HepG2 (cell line): Measurements from ENCODE around the gene HTR3B. TPM values are rescaled to one million over a fixed set of nuclear protein-coding genes. Genes with fewer than 3 reads are reported as not detected.

ENCODE experiments used
- ATAC-seq: fragments of 200-7000 bp; cut with Tn5 transposase; 3 replicates; pipeline ENCODE4 v1.9.1; 2020; ENCODE audit warnings: mild to moderate bottlenecking, moderate library complexity
- BruUV-seq: library from RNA; stranded (reverse); fragments of 400-500 nt; replicated peaks from 2 replicates; lab custom pipeline; 2021; lab: Mats Ljungman, UMichigan
- CTCF ChIA-PET: fragments of 300-600 bp; formaldehyde crosslinking; extraction: SDS; loops from one replicate; lab custom pipeline; 2021; ENCODE audit warnings: low total read pairs, inconsistent platforms, low intra/inter-chr PET ratio; lab: Yijun Ruan, JAX
- POLR2A ChIA-PET: fragments of 350-600 bp; sonication (Branson Sonifier 250); formaldehyde crosslinking; loops from one replicate; lab custom pipeline; 2020; ENCODE audit warnings: antibody characterized with exemption, inconsistent platforms; lab: Yijun Ruan, JAX
- DNase-seq: peaks from one replicate; pipeline ENCODE4 v3.0.0-alpha.2; 2015; ENCODE audit warnings: low spot score
- FAIRE-seq: peaks from 3 replicates; lab custom pipeline; 2011; peaks lifted over from hg19 to GRCh38; lab: Jason Lieb, UNC
- H2AFZ ChIP-seq: one replicate; pipeline ENCODE4 v1.6.1; 2011; ENCODE audit warnings: low read length, inconsistent platforms
- H3K27ac ChIP-seq: fragments of 300-600 bp; 3 replicates; pipeline ENCODE4 v1.8.0; 2011; ENCODE audit warnings: mixed run types, mild to moderate bottlenecking, mixed read lengths, low read length, inconsistent platforms; ENCODE audit not compliant: insufficient read depth; ENCODE audit errors: extremely low read length
- H3K27me3 ChIP-seq, 2 experiments: fragments of 200-600 bp in 1 of 2; 2 replicates in 1 of 2; 3 replicates in 1 of 2; pipeline versions ENCODE4 v1.6.0 to v1.8.0; 2011; ENCODE audit warnings: low read length in 2 of 2, mild to moderate bottlenecking in 2 of 2, moderate library complexity in 2 of 2, inconsistent platforms in 1 of 2; ENCODE audit not compliant: insufficient read depth in 2 of 2, control insufficient read depth in 1 of 2
- H3K36me3 ChIP-seq, 2 experiments: fragments of 200-600 bp in 1 of 2; replicated peaks in 1 of 2; 2 replicates in 1 of 2; 3 replicates in 1 of 2; pipeline versions ENCODE4 v1.5.1 to v1.8.0; 2011; ENCODE audit warnings: low read length in 2 of 2, inconsistent platforms in 1 of 2; ENCODE audit not compliant: insufficient read depth in 2 of 2, control insufficient read depth in 1 of 2
- H3K4me1 ChIP-seq: 2 replicates; pipeline ENCODE4 v1.5.1; 2012; ENCODE audit warnings: low read length, inconsistent platforms; ENCODE audit not compliant: insufficient read depth
- H3K4me2 ChIP-seq: 2 replicates; pipeline ENCODE4 v1.6.0; 2011; ENCODE audit warnings: low read depth, low read length, inconsistent platforms
- H3K4me3 ChIP-seq, 3 experiments: fragments of 200-600 bp in 1 of 3; sonication (generic), shearing (Covaris generic) in 1 of 3; replicated peaks in 1 of 3; 2 replicates each; pipeline ENCODE4 v1.5.1; 2011 to 2016; ENCODE audit warnings: low read length in 3 of 3, inconsistent platforms in 2 of 3, low read depth in 2 of 3, mild to moderate bottlenecking in 2 of 3, control low read depth in 1 of 3, mixed read lengths in 1 of 3; ENCODE audit not compliant: insufficient read depth in 1 of 3
- H3K79me2 ChIP-seq: one replicate; pipeline ENCODE4 v1.6.1; 2011; ENCODE audit warnings: low read length, inconsistent platforms; ENCODE audit not compliant: insufficient read depth
- H3K9ac ChIP-seq: 2 replicates; pipeline ENCODE4 v1.6.0; 2011; ENCODE audit warnings: mild to moderate bottlenecking, low read depth, low read length, inconsistent platforms; ENCODE audit not compliant: insufficient read depth
- H3K9me3 ChIP-seq: 2 replicates; pipeline ENCODE4 v1.5.1; 2012; ENCODE audit warnings: mild to moderate bottlenecking, low read length
- H4K20me1 ChIP-seq: 2 replicates; pipeline ENCODE4 v1.6.0; 2011; ENCODE audit warnings: inconsistent platforms, mild to moderate bottlenecking, low read length, moderate library complexity; ENCODE audit not compliant: insufficient read depth
- ASH2L ChIP-seq: fragments of 300-600, 200-600 bp; sonication (generic); IDR thresholded peaks from 2 replicates; pipeline ENCODE4 v1.7.0; 2017; ENCODE audit warnings: low read depth, mild to moderate bottlenecking, moderate library complexity, mixed read lengths, low read length; ENCODE audit not compliant: insufficient read length
- NFATC3 ChIP-seq: sonication (generic); formaldehyde crosslinking; IDR thresholded peaks from 2 replicates; pipeline ENCODE4 v1.5.1; 2020; ENCODE audit warnings: mild to moderate bottlenecking, missing genetic modification reagents
- PBX2 ChIP-seq: IDR thresholded peaks from 2 replicates; pipeline ENCODE4 v1.6.1; 2016; ENCODE audit warnings: control low read depth
- SMAD1 ChIP-seq: sonication (generic); formaldehyde crosslinking; IDR thresholded peaks from 2 replicates; pipeline ENCODE4 v1.4.0; 2020; ENCODE audit warnings: missing genetic modification reagents, low read depth, mild to moderate bottlenecking, borderline replicate concordance
- WGBS: methylation state at CpG from one replicate; pipeline ENCODE4 v1.1.6; 2017; ENCODE audit warnings: low lambda C conversion rate; 5-methylcytosine and 5-hydroxymethylcytosine counted together
- in situ Hi-C: cut with HindIII; loops from 2 replicates; pipeline ENCODE4 v1.10.0; 2017; ENCODE audit warnings: low pct_unique_long_range_greater_than_20kb; ENCODE audit not compliant: extremely low pct_ligation_motif_present
- intact Hi-C: fragments of 100-400 bp; cut with micrococcal nuclease; formaldehyde crosslinking; loops from one replicate; pipeline ENCODE4 v1.10.0; 2022; ENCODE audit not compliant: unreplicated experiment
- polyA plus RNA-seq, 8 experiments: library from polyadenylated mRNA; depleted of rRNA in 3 of 8; stranded (reverse) in 7 of 8; unstranded in 1 of 8; fragments of >200 nt; fragmentation: Illumina TruSeq in 4 of 8; extraction: Trizol in 4 of 8; gene quantifications; 2 replicates each; pipeline versions ENCODE4 v1.2.1 to v1.2.3, GENCODE V29; 2011 to 2016; ENCODE audit warnings: low read depth in 4 of 8, missing spikeins in 1 of 8, mixed read lengths in 1 of 8; ENCODE audit not compliant: insufficient read depth in 1 of 8
- total RNA-seq, 5 experiments: library from RNA; depleted of rRNA; stranded (reverse); fragments of >200 nt; fragmentation: Illumina TruSeq; extraction: Trizol; gene quantifications; 2 replicates each; pipeline ENCODE4 v1.2.3, GENCODE V29; 2016; ENCODE audit warnings: low read depth in 1 of 5

HTR3B gene
- total and polyA plus RNA-seq, 2 of the 13 experiments (the other 11 are each of a cell fraction or from before 2014, with no cell fraction given) = 0.09 to 1.7 TPM

- no peak overlapping the region for H3K4me2 ChIP-seq
- intact Hi-C loops = no loop called here
- in situ Hi-C loops = no loop called here
- BruUV-seq = no TSS peak
- H3K36me3 ChIP-seq = no peaks in the 10 kb centered on the region
- H3K79me2 ChIP-seq = no peaks in the 10 kb centered on the region
- no peaks in the 10 kb centered on the region for H3K4me1 ChIP-seq
- FAIRE-seq (no peak), DNase-seq (no peak), ATAC-seq (no peak)
- 24% methylated on average over 6 of the region's 6 CpGs for WGBS
- H3K9ac ChIP-seq = no peak overlapping the region
- no peak overlapping the region for H3K27ac ChIP-seq
- no peak for TF ChIP-seq SMAD1
- TF ChIP-seq ASH2L = no peak
- TF ChIP-seq NFATC3 (CRISPR knock-in tag) = no peak
- ChIA-PET POLR2A (no interaction called here), CTCF (no interaction called here)
- peaks cover 0 to 24% of the 10 kb centered on the region in 2 experiments; a peak in 2 of 5 replicates for H3K27me3 ChIP-seq
- no peaks in the 10 kb centered on the region for H3K9me3 ChIP-seq
- H4K20me1 ChIP-seq = no peaks in the 10 kb centered on the region
- no peak overlapping the region for H2AFZ ChIP-seq
- H3K4me3 ChIP-seq = no peak overlapping the region
These were observed 49.6 kb downstream of the HTR3B start for GRCh38 chr11:113954235-113954634.

GRCh38 chr11:113956986-113957385 lies 52.4 kb downstream of the HTR3B start:
- ChIA-PET CTCF (no interaction called here), POLR2A (no interaction called here)
- Histone ChIP-seq H3K79me2 (no peaks in the 10 kb centered on the region), H3K36me3 (no peaks in the 10 kb centered on the region), H4K20me1 (no peaks in the 10 kb centered on the region), H3K4me1 (no peaks in the 10 kb centered on the region), H3K4me3 (no peak overlapping the region), H3K9ac (no peak overlapping the region), H3K27me3 (peaks cover 0 to 25% of the 10 kb centered on the region in 2 experiments; a peak in 2 of 5 replicates), H3K4me2 (no peak overlapping the region), H3K9me3 (no peaks in the 10 kb centered on the region), H2AFZ (no peak overlapping the region), H3K27ac (no peak overlapping the region)
- in situ Hi-C loops = no loop called here
- no peak for TF ChIP-seq PBX2
- intact Hi-C loops = no loop called here
- DNase-seq = no peak
- ATAC-seq = no peak
- FAIRE-seq = no peak
- no TSS peak for BruUV-seq
- 23% methylated on average over 6 of the region's 9 CpGs for WGBS
